Dermis blood vessel endothelial cell (primary cell): ENCODE measurements around the gene INAVA. TPM values are rescaled to one million over a fixed set of nuclear protein-coding genes. Genes with fewer than 3 reads are reported as not detected.

Experiments
- total RNA-seq: library from RNA; depleted of rRNA; stranded (reverse); fragments of >200 nt; gene quantifications from 2 replicates; pipeline ENCODE4 v1.2.3, GENCODE V29; 2014

The INAVA gene
- total RNA-seq, 1 donor from 2014 or later = 0.17 TPM

Other genes starting within 250 kb of the INAVA start
- 12.8 and 17.2 TPM in 2 replicates for gene DDX59, start 225.0 kb upstream of the INAVA start, total RNA-seq
- gene CAMSAP2, start 156.0 kb upstream of the INAVA start, total RNA-seq = 37.3 and 53.8 TPM in 2 replicates
- gene GPR25, start 21.9 kb upstream of the INAVA start, total RNA-seq = not detected in 2 replicates
- 2.2 and 4.4 TPM in 2 replicates for gene KIF21B, start 128.8 kb downstream of the INAVA start, total RNA-seq
- gene CACNA1S, start 217.5 kb downstream of the INAVA start, total RNA-seq = not detected in 2 replicates
- gene ASCL5, start 232.3 kb downstream of the INAVA start, total RNA-seq = not detected in 2 replicates